HCT116 (cell line): ENCODE data around the gene RABGAP1. TPM values are rescaled to one million over a fixed set of nuclear protein-coding genes. Genes with fewer than 3 reads are reported as not detected.

Experiments used
- microRNA counts: library from miRNA; unstranded; fragments of <30 nt; microRNA quantifications from one replicate; lab custom pipeline; 2015
- total RNA-seq: library from RNA; stranded (reverse); gene quantifications from one replicate; pipeline ENCODE4 v1.2.1, GENCODE V29; 2021; ENCODE audit not compliant: unreplicated experiment

Gene RABGAP1
- total RNA-seq, 1 experiment from 2014 or later: 29.7 TPM

MicroRNAs encoded within 50 kb of the gene (microRNA counts, 767-probe panel; counts per million panel counts)
- not detected for microRNA hsa-miR-600 (lab: Ali Mortazavi, UCI)

Other genes starting within 250 kb of the RABGAP1 start
- gene OR1L4, start 217.0 kb upstream of the RABGAP1 start, total RNA-seq: not detected
- gene OR1L6, start 198.7 kb upstream of the RABGAP1 start, total RNA-seq: not detected
- gene OR5C1, start 152.1 kb upstream of the RABGAP1 start, total RNA-seq: not detected
- not detected for gene OR1K1, start 140.9 kb upstream of the RABGAP1 start, total RNA-seq
- gene PDCL, start 112.4 kb upstream of the RABGAP1 start, total RNA-seq: 17.7 TPM
- 53.8 TPM for gene RC3H2, start 35.7 kb upstream of the RABGAP1 start, total RNA-seq
- gene ZBTB6, start 27.7 kb upstream of the RABGAP1 start, total RNA-seq: 12.3 TPM
- gene ZBTB26, start 9.5 kb upstream of the RABGAP1 start, total RNA-seq: 5.5 TPM
- 1.1 TPM for gene GPR21, start 92.6 kb downstream of the RABGAP1 start, total RNA-seq